Tibial artery (tissue), 4 donors: Measurements from ENCODE around the gene NXN.
"Not testable (repeated sequence)": the region's sequence is repeated elsewhere in the genome, so short reads cannot be mapped to it uniquely, and the experiment has no call there.

ENCODE experiments used
- DNase-seq, 2 donors: peaks; one replicate each; pipeline ENCODE4 v3.0.0-alpha.2; 2019
- H3K27ac ChIP-seq, 2 donors: fragments of 200-600 bp; sonication (generic) in 1 of 2; 1 replicate in 1 of 2; 2 replicates in 1 of 2; pipeline ENCODE4 v1.5.1; 2018 to 2019; ENCODE audit warnings: mild to moderate bottlenecking in 1 of 2
- H3K27me3 ChIP-seq, 2 donors: fragments of 200-600 bp; sonication (generic) in 1 of 2; one replicate each; pipeline versions ENCODE4 v1.5.1 to v1.6.0; 2016 to 2019
- H3K36me3 ChIP-seq, 3 donors: fragments of 200-600 bp; sonication (generic) in 2 of 3; one replicate each; pipeline ENCODE4 v1.5.1; 2016 to 2019; ENCODE audit warnings: mild to moderate bottlenecking in 2 of 3
- H3K4me1 ChIP-seq, 4 donors: fragments of 200-600 bp; sonication (generic) in 2 of 4; 1 replicate in 3 of 4; 2 replicates in 1 of 4; pipeline ENCODE4 v1.5.1; 2016 to 2019
- H3K4me3 ChIP-seq, 2 donors: fragments of 200-600 bp; sonication (generic) in 1 of 2; 1 replicate in 1 of 2; 2 replicates in 1 of 2; pipeline ENCODE4 v1.5.1; 2018 to 2019; ENCODE audit warnings: mild to moderate bottlenecking in 2 of 2
- H3K9me3 ChIP-seq, 3 donors: fragments of 200-600 bp; sonication (generic) in 1 of 3; one replicate each; pipeline ENCODE4 v1.5.1; 2016 to 2019
- intact Hi-C: fragments of 100-400 bp; cut with DNase I; formaldehyde crosslinking; loops from one replicate; pipeline ENCODE4 v1.15.0; 2023; ENCODE audit warnings: low total_unique reads
- TF ChIP-seq, protein P1 (sequence below), 2 experiments: fragments of 200-600 bp in 1 of 2; fragments of 450-650 bp in 1 of 2; IDR thresholded peaks; one replicate each; pipeline ENCODE4 v1.5.1; 2017 to 2019; ENCODE audit warnings: antibody characterized with exemption in 2 of 2, mild to moderate bottlenecking in 1 of 2, moderate library complexity in 1 of 2

The NXN gene

DNA sequence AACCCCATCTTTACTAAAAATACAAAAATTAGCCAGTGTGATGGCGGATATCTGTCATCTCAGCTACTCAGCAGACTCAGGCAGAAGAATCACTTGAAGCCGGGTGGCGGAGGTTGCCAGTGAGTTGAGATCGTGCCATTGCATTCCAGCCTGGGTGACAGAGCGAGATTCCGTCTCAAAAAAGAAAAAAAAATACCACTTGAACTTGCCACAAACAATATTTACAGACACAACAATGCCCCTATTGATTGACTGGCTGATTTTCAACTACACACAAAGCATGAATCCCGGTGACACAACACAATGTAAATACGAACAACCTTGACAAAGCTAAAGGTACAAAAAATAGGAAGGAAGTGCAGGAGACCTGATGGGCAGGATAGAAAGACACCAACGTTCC lies 49.3 kb downstream of the NXN start:
- Histone ChIP-seq H3K27ac (no peak overlapping the region), H3K36me3 (no peaks in the 10 kb centered on the region), H3K9me3 (no peaks in the 10 kb centered on the region), H3K27me3 (no peaks in the 10 kb centered on the region), H3K4me3 (no peak overlapping the region), H3K4me1 (peaks cover 0 to 49% (median 26%) of the 10 kb centered on the region in 4 donors)
- no peak for DNase-seq
- intact Hi-C loops = no loop called here
- TF ChIP-seq, protein P1, sequence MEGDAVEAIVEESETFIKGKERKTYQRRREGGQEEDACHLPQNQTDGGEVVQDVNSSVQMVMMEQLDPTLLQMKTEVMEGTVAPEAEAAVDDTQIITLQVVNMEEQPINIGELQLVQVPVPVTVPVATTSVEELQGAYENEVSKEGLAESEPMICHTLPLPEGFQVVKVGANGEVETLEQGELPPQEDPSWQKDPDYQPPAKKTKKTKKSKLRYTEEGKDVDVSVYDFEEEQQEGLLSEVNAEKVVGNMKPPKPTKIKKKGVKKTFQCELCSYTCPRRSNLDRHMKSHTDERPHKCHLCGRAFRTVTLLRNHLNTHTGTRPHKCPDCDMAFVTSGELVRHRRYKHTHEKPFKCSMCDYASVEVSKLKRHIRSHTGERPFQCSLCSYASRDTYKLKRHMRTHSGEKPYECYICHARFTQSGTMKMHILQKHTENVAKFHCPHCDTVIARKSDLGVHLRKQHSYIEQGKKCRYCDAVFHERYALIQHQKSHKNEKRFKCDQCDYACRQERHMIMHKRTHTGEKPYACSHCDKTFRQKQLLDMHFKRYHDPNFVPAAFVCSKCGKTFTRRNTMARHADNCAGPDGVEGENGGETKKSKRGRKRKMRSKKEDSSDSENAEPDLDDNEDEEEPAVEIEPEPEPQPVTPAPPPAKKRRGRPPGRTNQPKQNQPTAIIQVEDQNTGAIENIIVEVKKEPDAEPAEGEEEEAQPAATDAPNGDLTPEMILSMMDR (IDR thresholded peaks at IDR 0.05) = no peak

DNA sequence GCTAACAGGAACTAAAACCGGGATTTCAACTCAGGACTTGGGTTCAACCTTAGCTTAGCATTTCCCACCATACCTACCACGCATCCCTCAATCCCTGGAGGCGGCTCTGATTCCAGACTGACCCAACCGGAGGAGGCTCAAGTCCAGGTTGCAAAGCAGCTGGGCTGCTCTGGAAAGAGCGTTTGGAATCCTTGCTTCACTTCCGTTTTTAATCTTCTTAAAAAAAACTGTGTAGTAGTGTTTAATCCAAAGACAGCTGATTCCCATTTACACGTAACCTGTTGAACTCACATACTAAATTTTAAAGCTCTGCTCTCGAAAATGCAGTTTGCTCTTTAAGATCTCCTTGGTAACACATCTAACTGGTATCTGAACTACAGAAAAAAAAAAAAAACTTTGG lies 50.0 kb downstream of the NXN start:
- intact Hi-C loops = no loop called here
- peaks cover 0 to 49% (median 25%) of the 10 kb centered on the region in 4 donors for H3K4me1 ChIP-seq
- H3K27ac ChIP-seq = no peak overlapping the region

DNA sequence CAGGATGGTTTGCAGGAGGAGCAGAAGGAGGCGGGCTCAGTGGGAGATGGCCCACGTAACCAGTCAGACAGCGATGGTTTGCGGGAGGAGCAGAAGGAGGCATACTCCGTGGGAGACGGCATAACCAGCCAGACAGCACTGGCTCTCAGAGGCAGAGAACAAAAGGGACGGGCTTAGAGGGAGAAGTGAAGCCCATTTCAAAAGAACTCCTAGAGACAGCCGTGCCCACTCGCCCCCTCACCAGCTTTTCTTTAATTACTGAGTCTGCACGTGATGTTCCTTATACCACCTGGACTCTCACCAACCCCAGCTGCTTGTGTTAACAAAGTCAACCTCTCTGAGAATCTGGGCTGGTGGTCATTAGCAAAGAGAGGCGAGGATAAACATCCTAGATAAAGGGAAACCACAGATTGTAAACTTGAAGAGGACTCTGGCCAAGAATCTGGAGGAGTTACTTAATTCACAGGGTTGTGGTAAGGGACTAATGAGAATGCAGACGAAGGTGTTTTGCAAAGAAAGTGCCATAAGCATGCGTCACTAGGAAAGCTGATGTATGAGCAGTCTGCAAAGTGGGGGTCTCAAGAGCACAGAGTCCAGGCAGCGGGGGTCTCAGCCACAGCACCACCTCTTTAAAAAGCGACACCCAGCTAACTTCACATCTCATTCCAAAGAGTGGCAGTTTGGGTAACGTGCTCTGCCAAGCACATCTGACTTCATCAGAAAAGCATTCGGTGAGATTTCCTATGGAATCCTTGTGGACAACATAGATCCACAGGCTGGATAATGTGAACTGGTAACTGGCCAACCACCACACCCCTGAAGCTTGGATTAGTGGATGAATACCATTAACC lies 51.7 kb downstream of the NXN start:
- peaks cover 0 to 37% (median 18%) of the 10 kb centered on the region in 4 donors for H3K4me1 ChIP-seq
- no peaks in the 10 kb centered on the region for H3K36me3 ChIP-seq
- H3K4me3 ChIP-seq = no peak overlapping the region
- intact Hi-C loops = no loop called here
- no peak overlapping the region for H3K27ac ChIP-seq
- H3K9me3 ChIP-seq = no peaks in the 10 kb centered on the region
- H3K27me3 ChIP-seq = no peaks in the 10 kb centered on the region
- TF ChIP-seq, protein P1 (IDR thresholded peaks at IDR 0.05) = no peak
- DNase-seq = no peak

More for the DNA sequence above, 50.0 kb downstream of the NXN start:
- TF ChIP-seq, protein P1 (IDR thresholded peaks at IDR 0.05) = no peak
- no peak overlapping the region for H3K4me3 ChIP-seq
- H3K36me3 ChIP-seq = no peaks in the 10 kb centered on the region
- no peak for DNase-seq
- H3K27me3 ChIP-seq = no peaks in the 10 kb centered on the region
- H3K9me3 ChIP-seq = no peaks in the 10 kb centered on the region

DNA sequence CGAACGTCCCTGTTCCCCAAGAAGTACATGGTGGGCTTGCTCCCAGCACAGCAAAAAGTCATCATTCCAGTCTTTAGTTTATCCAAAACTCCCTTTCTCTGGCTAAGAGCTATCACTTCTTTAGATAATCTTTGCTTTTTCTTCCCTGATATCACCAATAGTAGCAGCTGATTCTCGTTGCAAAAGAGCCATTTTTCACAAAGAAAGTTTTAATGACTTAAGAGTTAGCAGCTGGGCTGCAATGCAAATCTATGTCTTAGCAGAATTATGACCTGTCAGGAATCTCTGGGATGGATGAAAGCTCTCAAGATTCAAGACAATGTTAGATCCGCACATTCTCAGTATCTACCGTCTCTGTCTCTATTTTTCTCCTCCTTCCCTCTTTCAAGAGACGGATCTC lies 53.8 kb downstream of the NXN start:
- no peak overlapping the region for H3K4me3 ChIP-seq
- no peaks in the 10 kb centered on the region for H3K36me3 ChIP-seq
- H3K9me3 ChIP-seq = no peaks in the 10 kb centered on the region
- intact Hi-C loops = no loop called here
- TF ChIP-seq, protein P1 (IDR thresholded peaks at IDR 0.05) = no peak
- DNase-seq = no peak
- peaks cover 0 to 31% (median 14%) of the 10 kb centered on the region in 4 donors for H3K4me1 ChIP-seq
- H3K27me3 ChIP-seq = no peaks in the 10 kb centered on the region
- no peak overlapping the region for H3K27ac ChIP-seq

DNA sequence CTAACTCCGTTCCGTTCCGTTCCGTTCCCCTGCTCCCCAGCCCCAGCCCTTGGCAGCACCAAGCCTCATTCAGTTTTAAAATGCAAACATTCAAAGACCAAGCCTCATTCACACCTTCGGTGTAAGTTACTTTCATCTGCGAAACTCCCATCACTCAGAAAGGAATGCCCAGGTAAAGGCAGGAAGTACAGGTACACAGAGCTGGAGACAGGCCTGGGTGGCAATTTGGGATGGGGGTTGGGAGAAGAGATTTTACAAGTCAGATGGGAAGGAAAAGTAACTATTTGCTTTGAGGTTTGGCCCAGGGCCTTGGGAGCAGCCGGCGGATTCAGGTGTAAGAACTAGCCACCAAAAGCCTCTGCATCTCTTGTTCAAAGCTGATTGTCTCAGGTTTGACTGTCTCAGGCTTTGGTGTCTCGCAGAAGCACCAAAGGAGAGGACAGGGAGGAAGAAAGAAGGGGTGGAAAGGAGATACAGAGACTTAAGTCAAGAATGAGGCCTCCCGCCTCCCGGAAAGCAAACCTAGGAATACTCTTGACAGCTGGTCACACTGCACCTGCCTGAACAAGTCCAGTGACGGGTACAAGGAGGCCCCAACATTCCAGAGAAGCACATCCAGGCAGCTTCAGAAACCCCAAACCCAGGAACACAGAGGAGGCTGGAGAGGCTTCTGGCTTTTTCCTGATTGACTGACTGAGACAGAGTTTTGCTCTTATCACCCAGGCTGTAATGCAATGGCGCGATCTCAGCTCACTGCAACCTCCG lies 54.7 kb downstream of the NXN start:
- Histone ChIP-seq H3K36me3 (no peaks in the 10 kb centered on the region), H3K27ac (no peak overlapping the region), H3K27me3 (no peaks in the 10 kb centered on the region), H3K9me3 (no peaks in the 10 kb centered on the region), H3K4me3 (no peak overlapping the region), H3K4me1 (peaks cover 0 to 24% (median 14%) of the 10 kb centered on the region in 4 donors)
- no peak for DNase-seq
- TF ChIP-seq, protein P1 (IDR thresholded peaks at IDR 0.05) = no peak
- intact Hi-C loops = no loop called here

DNA sequence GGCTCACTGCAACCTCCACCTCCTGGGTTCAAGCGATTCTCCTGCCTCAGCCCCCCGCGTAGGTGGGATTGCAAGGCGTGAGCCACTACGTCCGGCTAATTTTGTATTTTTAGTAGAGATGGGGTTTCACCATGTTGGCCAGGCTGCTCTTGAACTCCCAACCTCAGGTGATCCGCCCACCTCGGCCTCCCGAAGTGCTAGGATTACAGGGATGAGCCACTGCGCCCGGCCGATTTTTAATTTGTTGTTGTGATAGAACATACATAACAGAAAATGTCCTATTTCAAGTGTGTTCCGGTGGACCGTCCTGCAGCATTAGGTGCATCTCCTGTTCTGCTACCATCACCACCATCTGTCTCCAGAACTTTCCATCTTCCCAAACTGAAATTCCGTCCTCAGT lies 55.3 kb downstream of the NXN start:
- H3K27ac ChIP-seq, DNase-seq, H3K27me3 ChIP-seq, intact Hi-C loops, H3K4me3 ChIP-seq, H3K9me3 ChIP-seq, H3K36me3 ChIP-seq: not testable (repeated sequence)
- H3K4me1 ChIP-seq = peaks cover 0 to 18% (median 12%) of the 10 kb centered on the region in 4 donors
